Measurements from ENCODE around the gene WDR81.
"Not testable (repeated sequence)": the region's sequence is repeated elsewhere in the genome, so short reads cannot be mapped to it uniquely, and the experiment has no call there.

WDR81 gene

GRCh38 chr17:1713878-1714426 lies 10.6 kb upstream of the WDR81 start:
- DNase-seq, result peak; percentile 23

- no peak for DNase-seq
These were observed 10.0 kb upstream of the WDR81 start for GRCh38 chr17:1714427-1714979.

DNA sequence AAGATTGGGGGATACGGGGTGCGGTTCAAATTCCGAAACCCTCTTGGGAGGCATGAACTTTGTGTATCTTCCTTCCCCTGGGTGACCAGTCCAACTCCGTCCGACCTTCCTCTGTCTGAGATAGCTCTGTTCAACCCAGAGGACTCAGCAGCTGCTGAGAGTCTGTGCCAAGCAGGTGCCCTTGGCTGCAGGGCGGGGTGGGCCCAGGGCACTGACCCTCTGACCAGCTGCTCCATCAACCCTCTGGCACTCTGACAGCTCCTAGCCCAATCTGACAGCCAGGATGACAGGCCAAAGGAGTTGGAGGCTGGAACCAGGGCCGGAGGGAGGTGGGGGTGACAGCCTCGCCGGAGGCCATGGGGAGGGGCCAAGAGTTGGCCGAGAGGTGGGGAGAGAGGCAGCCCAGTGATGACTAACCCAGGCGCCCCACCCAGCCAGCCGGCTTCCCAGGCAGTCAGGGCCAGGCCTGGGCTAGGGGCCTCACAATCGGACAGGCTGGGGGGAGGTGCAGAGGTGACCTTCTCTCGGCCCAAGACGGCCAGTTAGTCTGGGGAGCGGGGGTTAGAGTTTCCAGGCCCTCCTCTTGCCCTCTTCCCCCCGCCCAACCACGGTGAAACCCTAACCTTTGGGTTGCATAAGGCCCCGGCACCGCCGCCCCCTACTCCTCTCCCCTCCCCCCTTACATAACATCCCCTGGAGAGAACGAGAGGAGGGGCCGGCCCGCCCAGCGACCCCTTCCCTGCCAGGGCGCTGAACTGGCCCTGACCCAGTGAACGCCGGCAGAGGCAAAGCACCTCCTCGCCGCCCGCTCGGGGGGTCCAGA lies 9.3 kb upstream of the WDR81 start:
- no peak for DNase-seq

DNA sequence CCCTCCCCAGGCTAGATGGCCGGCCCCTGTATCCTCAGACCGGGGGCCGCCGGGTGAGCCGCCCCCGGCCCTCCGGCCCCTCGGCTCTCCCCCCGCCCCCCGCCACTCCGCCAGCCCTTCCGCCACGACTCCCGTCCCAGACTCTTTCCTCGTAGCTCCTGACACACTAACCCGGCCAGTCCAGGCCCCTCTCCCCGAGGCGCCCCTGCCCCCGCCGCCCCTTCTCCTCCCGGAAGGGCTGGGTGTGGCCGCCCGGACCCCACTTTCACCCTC lies 8.8 kb upstream of the WDR81 start:
- DNase-seq, result no peak

DNA sequence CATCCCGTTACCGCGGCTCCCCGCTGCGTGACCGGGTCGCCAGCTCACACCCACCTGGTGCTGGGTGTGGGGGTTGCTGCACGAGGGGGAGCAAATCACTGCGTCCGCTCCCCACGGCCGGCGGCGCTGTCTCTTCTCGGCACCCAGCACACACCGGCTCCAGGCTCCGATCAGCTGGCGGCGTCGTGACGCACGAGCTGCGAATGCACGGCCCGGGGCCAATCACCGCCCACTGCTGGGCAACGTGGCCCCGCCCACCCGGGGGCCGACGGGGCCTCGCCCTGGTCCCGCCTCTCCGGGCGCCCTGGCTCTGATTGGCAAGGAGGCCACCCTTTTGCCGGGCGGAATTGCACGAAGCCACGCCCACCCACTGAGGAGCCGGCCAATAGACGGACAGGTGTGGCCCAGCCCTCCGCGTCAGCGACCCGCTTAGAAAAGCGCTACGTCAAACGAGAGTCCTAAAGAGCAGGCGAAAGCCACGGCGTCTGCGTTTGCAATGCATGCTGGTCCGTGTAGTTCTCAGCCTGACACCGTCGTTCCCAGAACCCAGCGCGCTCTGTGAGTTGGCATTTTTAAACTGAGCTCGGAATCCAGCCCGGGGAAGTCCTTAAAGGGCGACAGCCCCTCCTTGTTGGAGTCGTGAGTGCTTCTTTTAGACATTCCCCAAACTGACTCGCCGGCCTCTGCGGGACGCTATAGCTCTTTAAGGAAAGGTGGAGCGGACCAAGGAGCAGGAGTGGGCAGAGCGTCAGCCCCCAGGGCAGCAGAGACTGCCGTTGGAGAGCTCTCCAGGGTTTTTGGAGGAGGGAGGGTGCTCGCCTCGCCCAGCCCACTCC lies 8.2 kb upstream of the WDR81 start:
- DNase-seq, result peak; percentile 96

- DNase-seq, result peak; percentile 95
These were observed 7.4 kb upstream of the WDR81 start for GRCh38 chr17:1716912-1717695.

DNA sequence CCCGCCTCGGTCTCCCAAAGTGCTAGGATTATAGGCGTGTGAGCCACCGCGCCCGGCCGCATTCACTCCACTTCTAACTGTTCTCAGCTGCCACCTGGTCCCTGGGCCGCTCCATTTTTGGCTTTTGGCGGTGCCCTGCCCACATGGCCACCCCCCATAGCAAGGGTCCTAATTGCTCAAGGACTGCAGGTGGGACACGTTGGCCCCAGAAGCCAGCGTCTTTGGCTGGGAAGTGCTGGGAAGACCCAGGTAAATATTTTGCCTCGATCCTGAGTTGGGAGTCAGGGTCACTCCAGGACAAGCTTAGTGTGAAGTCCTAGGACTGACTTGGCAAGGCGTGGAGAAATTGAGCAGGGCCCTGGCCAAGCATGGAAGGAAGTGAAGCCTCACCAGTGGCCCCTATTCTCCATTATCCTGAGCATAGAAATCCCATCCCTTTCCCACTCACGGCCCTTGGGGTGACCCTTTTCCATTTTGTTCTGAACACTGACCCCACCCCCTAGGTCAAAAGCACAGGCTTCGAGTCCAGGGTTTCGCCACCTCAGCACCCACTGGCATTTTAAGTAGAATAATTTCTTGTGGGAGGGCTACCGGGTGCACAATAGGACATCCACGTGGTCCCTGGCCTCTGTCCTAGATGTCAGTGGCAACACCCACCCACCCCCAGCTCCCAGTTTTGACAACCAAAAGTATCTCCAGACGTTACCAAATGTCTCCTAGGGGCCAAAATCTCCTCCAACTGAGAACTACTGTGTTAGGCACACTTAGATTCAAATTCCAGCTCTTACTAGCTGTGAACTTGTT lies 5.9 kb upstream of the WDR81 start:
- DNase-seq, result no peak

DNA sequence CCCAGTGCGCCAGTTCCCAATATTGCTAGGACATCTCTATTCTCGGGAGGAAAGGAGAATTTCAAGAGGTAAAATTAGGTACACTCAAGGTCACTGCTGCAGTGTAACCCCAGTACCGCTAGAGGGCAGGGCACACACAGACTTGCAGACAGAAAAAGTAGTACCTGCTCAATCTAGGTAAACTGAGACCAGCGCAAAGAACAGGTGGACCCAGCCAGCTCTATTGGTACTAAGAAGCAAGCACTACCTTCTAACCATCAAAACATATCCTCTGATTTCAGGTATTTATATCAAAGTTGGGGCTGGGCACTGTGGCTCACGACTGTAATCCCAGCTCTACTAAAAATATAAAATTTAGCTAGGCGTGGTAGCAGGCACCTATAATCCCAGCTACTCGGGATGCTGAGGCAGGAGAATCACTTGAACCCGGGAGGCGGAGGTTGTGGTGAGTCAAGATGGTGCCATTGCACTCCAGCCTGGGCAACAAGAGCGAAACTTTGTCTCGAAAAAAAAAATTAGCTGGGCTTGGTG lies 3.6 kb upstream of the WDR81 start:
- DNase-seq, result peak; percentile 48

DNA sequence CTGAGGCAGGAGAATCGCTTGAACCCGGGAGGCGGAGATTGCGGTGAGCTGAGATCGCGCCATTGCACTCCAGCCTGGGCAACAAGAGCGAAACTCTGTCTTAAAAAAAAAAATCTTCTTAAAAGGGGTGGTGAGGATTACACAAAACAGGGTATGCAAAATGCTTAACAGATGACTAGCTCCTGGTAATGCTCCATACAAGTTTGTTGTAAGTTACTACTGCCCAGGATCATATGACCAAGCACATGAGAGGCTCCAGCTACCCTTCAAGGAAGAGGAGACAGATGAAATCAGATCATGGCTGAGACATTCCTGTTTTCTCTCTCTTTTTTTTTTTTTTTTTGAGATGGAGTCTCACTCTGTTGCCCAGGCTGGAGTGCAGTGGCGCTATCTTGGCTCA lies 2.5 kb upstream of the WDR81 start:
- DNase-seq, result not testable (repeated sequence)

DNA sequence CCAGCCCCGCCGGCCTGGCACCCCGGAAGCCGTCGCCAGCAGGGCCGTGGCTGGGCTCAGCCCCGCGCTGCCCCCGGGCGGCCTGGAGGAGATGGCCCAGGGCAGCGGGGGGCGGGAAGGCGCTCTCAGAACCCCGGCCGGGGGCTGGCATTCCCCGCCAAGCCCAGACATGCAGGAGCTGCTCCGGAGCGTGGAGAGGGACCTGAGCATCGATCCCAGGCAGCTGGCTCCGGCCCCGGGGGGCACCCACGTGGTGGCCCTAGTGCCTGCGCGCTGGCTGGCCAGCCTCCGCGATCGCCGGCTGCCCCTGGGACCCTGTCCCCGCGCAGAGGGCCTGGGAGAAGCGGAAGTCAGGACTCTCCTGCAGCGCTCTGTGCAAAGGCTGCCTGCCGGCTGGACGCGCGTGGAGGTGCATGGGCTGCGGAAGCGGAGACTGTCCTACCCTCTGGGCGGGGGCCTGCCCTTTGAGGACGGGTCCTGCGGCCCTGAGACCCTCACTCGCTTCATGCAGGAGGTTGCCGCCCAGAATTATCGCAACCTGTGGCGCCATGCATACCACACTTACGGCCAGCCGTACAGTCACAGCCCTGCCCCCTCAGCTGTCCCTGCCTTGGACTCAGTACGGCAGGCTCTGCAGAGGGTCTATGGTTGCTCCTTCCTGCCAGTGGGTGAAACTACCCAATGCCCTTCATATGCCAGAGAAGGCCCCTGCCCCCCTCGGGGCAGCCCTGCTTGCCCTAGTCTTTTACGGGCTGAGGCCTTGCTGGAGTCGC lies 551 bp downstream of the WDR81 start:
- DNase-seq, result no peak

DNA sequence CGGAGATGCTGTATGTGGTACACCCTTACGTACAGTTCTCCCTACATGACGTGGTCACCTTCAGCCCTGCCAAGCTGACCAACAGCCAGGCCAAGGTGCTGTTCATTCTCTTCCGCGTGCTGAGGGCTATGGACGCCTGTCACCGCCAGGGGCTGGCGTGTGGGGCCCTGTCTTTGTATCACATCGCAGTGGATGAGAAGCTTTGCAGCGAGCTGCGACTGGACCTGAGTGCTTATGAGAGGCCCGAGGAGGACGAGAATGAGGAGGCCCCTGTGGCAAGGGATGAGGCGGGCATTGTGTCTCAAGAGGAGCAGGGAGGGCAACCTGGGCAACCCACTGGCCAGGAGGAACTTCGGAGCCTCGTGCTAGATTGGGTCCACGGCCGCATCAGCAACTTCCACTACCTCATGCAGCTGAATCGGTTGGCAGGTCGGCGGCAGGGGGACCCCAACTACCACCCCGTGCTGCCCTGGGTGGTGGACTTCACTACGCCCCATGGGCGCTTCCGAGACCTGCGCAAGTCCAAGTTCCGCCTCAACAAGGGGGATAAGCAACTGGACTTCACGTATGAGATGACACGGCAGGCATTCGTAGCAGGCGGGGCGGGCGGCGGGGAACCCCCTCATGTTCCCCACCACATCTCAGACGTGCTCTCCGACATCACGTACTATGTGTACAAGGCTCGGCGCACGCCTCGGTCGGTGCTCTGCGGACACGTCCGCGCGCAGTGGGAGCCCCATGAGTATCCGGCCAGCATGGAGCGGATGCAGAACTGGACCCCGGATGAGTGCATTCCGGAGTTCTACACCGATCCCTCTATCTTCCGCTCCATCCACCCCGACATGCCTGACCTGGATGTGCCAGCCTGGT lies 1.4 kb downstream of the WDR81 start:
- DNase-seq, result no peak

DNA sequence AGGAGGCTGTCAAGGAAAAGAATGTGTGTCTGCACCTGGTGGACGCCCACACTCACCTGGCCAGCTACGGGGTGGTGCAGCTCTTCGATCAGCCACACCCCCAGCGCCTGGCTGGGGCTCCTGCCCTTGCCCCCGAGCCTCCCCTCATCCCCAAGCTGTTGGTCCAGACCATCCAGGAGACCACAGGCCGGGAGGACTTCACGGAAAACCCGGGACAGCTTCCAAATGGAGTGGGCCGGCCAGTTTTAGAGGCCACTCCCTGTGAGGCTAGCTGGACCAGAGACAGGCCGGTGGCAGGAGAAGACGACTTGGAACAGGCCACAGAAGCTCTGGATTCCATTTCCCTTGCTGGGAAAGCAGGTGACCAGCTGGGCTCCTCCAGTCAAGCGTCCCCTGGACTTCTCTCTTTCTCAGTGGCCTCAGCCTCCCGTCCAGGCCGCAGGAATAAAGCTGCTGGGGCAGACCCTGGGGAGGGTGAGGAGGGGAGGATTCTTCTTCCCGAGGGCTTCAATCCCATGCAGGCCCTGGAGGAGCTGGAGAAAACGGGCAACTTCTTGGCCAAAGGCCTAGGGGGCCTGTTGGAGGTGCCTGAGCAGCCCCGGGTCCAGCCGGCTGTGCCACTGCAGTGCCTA lies 2.2 kb downstream of the WDR81 start:
- no peak for DNase-seq

DNA sequence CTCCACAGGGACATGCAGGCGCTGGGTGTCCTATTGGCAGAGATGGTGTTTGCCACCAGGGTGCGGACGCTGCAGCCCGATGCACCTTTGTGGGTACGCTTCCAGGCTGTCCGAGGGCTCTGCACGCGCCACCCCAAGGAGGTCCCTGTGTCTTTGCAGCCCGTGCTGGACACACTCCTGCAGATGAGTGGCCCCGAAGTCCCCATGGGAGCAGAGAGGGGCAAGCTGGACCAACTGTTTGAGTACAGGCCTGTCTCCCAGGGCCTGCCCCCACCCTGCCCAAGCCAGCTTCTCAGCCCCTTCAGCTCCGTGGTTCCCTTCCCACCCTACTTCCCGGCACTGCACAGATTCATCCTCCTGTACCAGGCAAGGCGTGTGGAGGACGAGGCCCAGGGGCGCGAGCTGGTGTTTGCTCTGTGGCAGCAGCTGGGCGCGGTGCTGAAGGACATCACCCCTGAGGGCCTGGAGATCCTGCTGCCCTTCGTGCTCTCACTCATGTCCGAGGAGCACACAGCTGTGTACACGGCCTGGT lies 2.8 kb downstream of the WDR81 start:
- no peak for DNase-seq

GRCh38 chr17:1727876-1728630 lies 3.5 kb downstream of the WDR81 start:
- no peak for DNase-seq

DNA sequence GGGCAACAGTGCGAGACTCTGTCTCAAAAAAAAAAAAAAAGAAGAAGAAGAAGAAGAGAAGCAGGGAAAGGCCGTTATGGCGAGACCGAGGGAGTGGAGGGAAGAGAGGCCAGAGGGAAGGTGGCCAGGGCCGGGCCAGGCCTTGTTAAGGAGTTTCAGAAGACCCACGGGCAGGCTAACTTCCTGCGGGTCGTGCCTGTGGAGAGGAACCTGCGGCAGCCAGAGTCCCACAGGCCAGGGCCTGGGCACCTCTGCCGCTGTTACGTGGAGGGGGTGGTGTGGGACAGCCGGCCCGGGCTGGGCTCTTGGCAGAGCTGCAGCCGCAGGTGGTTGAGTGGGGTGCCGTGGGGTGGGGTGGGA lies 5.4 kb downstream of the WDR81 start:
- no peak for DNase-seq

DNA sequence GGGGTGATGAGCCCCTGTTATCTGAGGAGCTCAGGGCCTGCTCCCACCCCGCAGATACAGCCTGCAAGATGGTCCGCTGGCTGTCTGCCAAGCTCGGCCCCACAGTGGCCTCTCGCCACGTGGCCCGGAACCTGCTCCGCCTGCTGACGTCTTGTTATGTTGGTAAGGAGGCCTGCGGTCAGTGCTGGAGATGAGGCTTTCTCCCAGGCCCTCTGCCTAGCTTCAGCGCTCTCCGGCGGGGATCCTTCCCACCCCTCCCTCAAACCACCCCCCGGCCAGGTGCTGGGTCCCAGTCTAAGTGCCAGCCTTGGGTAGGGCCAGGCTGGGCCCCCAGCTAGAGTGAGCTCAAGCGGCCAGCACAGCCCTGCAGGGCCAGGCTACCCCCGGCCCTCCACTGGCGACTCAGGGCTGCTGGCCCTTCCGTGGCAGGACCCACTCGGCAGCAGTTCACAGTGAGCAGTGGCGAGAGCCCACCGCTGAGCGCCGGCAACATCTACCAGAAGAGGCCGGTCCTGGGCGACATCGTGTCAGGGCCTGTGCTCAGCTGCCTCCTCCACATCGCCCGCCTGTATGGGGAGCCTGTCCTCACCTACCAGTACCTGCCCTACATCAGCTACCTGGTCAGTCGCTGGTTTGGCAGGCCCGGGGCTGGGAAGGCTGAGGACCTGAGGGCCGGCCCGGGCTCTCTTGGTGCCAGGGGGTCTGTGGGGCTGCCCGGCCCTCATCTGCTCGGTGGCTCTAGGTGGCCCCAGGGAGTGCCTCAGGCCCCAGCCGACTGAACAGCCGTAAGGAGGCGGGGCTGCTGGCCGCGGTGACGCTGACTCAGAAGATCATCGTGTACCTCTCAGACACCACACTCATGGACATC lies 6.1 kb downstream of the WDR81 start:
- no peak for DNase-seq

GRCh38 chr17:1731194-1731506 lies 6.6 kb downstream of the WDR81 start:
- no peak for DNase-seq

Data from NCI-H1092 treated with DMSO at 0.1 percent for 48 hours (cell line).